ENCODE measurements around the gene IGFBP3. TPM values are rescaled to one million over a fixed set of nuclear protein-coding genes. Genes with fewer than 3 reads are reported as not detected.
A peak's percentile ranks its signal among the peaks of the same experiment; 100 is the strongest.

IGFBP3 gene
- total RNA-seq, 1 experiment from 2014 or later, result 315 TPM

DNA sequence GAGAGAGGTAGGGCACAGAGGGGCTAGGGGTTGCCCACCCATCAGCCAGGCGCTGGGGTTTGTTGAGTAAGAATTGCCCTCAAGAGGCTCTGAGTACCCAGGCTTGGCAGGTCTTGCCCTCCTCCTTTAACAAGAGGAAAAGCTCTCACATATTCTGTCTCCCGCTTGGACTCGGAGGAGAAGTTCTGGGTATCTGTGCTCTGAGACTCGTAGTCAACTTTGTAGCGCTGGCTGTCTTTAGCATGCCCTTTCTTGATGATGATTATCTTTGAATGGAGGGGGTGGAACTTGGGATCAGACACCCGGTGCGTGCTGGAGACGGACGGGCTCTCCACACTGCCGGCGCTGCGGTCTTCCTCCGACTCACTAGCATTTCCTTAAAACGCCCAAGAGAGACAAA lies 4.0 kb downstream of the IGFBP3 start:
- intact Hi-C loops (cut with micrococcal nuclease; ENCODE audit: unreplicated experiment), result loop anchor here (10.0 kb wide), 2 partner anchors 1048 to 1338 kb away; no protein-coding TSS in a partner anchor
- Mint-ChIP-seq H3K36me3 (ENCODE audit: insufficient read depth, unreplicated experiment) (peaks cover 92% of the 10 kb centered on the region), H3K27ac (ENCODE audit: unreplicated experiment) (peak overlapping the region; percentile 8), H3K4me1 (ENCODE audit: low read depth, unreplicated experiment) (peaks cover 20% of the 10 kb centered on the region), H3K27me3 (ENCODE audit: unreplicated experiment) (no peaks in the 10 kb centered on the region), H3K9me3 (ENCODE audit: low read depth, unreplicated experiment) (no peaks in the 10 kb centered on the region), H3K4me3 (ENCODE audit: low read depth, unreplicated experiment) (peak overlapping the region; percentile 99)
- BruUV-seq (replicated peaks), result no TSS peak
- TF ChIP-seq, protein P1, sequence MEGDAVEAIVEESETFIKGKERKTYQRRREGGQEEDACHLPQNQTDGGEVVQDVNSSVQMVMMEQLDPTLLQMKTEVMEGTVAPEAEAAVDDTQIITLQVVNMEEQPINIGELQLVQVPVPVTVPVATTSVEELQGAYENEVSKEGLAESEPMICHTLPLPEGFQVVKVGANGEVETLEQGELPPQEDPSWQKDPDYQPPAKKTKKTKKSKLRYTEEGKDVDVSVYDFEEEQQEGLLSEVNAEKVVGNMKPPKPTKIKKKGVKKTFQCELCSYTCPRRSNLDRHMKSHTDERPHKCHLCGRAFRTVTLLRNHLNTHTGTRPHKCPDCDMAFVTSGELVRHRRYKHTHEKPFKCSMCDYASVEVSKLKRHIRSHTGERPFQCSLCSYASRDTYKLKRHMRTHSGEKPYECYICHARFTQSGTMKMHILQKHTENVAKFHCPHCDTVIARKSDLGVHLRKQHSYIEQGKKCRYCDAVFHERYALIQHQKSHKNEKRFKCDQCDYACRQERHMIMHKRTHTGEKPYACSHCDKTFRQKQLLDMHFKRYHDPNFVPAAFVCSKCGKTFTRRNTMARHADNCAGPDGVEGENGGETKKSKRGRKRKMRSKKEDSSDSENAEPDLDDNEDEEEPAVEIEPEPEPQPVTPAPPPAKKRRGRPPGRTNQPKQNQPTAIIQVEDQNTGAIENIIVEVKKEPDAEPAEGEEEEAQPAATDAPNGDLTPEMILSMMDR (IDR thresholded peaks at IDR 0.05; ENCODE audit: unreplicated experiment), result no peak
- CTCF ChIA-PET, result interaction anchor here (0.6 to 1.9 kb wide), 3 partner anchors 26 to 1170 kb away, joined by 3 to 8 read pairs (median 5); no protein-coding TSS in a partner anchor
- no peak for DNase-seq

DNA sequence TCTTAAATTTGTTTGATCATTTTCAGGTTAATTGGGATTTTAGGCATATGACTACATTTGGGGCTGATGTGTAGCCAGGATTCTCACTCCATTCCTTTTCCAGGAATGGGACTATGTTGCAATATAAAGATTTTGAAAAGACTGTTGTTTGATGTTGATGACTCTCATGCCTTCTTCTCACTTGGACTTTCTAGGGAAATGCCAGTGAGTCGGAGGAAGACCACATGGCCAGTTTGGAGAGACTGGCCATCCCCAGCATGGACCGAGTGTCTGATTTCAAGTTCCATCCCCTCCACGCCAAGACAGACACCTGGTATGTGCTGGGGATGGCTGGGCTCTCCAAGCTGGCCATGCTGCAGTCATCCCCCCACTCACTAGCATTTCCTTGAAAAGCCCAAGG lies 5.5 kb downstream of the IGFBP3 start:
- CTCF ChIA-PET, result no interaction called here
- no peak for DNase-seq
- Mint-ChIP-seq H3K4me1 (ENCODE audit: low read depth, unreplicated experiment) (peaks cover 16% of the 10 kb centered on the region), H3K36me3 (ENCODE audit: insufficient read depth, unreplicated experiment) (peaks cover 85% of the 10 kb centered on the region), H3K4me3 (ENCODE audit: low read depth, unreplicated experiment) (no peak overlapping the region), H3K27me3 (ENCODE audit: unreplicated experiment) (no peaks in the 10 kb centered on the region), H3K9me3 (ENCODE audit: low read depth, unreplicated experiment) (no peaks in the 10 kb centered on the region), H3K27ac (ENCODE audit: unreplicated experiment) (no peak overlapping the region)
- intact Hi-C loops (cut with micrococcal nuclease; ENCODE audit: unreplicated experiment), result loop anchor here (10.0 kb wide), 2 partner anchors 1049 to 1339 kb away; no protein-coding TSS in a partner anchor
- TF ChIP-seq, protein P1 (IDR thresholded peaks at IDR 0.05; ENCODE audit: unreplicated experiment), result no peak
- BruUV-seq (replicated peaks), result no TSS peak

DNA sequence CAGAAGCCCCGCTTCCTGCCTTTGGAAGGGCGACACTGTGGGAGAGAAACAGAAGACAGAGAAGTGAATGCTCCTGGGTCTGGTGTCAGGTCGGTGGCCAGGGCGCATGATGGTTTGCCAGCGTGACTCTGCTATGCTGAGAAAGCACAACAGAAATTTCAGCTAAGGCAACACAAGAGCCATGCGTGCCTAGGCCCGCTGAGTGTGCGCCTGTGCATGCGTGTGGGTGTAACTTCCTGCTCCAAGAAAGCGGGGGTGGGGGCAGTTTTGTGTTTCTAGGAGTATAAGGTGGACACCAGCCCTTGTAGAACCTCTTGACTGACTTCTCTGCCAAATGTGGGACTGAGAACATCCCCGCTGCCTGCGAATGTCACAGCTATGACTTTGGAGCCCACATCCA lies 6.2 kb downstream of the IGFBP3 start:
- H3K27ac Mint-ChIP-seq (ENCODE audit: unreplicated experiment), result no peak overlapping the region
- TF ChIP-seq, protein P1 (IDR thresholded peaks at IDR 0.05; ENCODE audit: unreplicated experiment), result no peak
- DNase-seq, result no peak
- peaks cover 16% of the 10 kb centered on the region for H3K4me1 Mint-ChIP-seq (ENCODE audit: low read depth, unreplicated experiment)
- no peak overlapping the region for H3K4me3 Mint-ChIP-seq (ENCODE audit: low read depth, unreplicated experiment)
- H3K9me3 Mint-ChIP-seq (ENCODE audit: low read depth, unreplicated experiment), result no peaks in the 10 kb centered on the region
- H3K27me3 Mint-ChIP-seq (ENCODE audit: unreplicated experiment), result no peaks in the 10 kb centered on the region
- CTCF ChIA-PET, result no interaction called here
- H3K36me3 Mint-ChIP-seq (ENCODE audit: insufficient read depth, unreplicated experiment), result peaks cover 78% of the 10 kb centered on the region
- intact Hi-C loops (cut with micrococcal nuclease; ENCODE audit: unreplicated experiment), result loop anchor here (10.0 kb wide), 2 partner anchors 1050 to 1340 kb away; no protein-coding TSS in a partner anchor
- BruUV-seq (replicated peaks), result no TSS peak

DNA sequence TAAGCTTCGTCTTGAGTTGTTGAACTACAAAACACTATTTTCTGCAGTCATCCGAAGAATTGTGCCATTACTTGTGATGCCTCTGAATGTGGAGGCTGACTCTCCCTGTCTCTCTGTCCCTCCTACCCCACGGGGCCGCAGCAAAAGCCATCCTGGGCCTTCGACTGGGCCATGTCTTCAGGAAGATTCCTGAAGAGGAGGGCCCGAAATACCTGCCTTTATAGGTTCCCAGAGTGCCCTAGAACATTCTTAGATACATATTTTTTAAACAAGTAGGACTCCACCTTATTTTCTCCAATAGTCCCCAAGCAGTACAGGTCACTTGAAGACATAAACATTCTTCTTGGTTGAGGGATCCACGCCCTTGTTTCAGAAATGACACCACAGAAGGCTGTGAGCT lies 8.1 kb downstream of the IGFBP3 start:
- no peak overlapping the region for H3K4me3 Mint-ChIP-seq (ENCODE audit: low read depth, unreplicated experiment)
- BruUV-seq (replicated peaks), result no TSS peak
- no peaks in the 10 kb centered on the region for H3K27me3 Mint-ChIP-seq (ENCODE audit: unreplicated experiment)
- DNase-seq, result no peak
- TF ChIP-seq, protein P1 (IDR thresholded peaks at IDR 0.05; ENCODE audit: unreplicated experiment), result no peak
- H3K4me1 Mint-ChIP-seq (ENCODE audit: low read depth, unreplicated experiment), result peaks cover 9% of the 10 kb centered on the region
- intact Hi-C loops (cut with micrococcal nuclease; ENCODE audit: unreplicated experiment), result loop anchor here (10.0 kb wide), 2 partner anchors 1052 to 1342 kb away; no protein-coding TSS in a partner anchor
- peaks cover 64% of the 10 kb centered on the region for H3K36me3 Mint-ChIP-seq (ENCODE audit: insufficient read depth, unreplicated experiment)
- H3K9me3 Mint-ChIP-seq (ENCODE audit: low read depth, unreplicated experiment), result peaks cover 7% of the 10 kb centered on the region
- CTCF ChIA-PET, result interaction anchor here (0.7 kb wide), 1 partner anchor 9 kb away, joined by 3 read pairs; no protein-coding TSS in a partner anchor
- H3K27ac Mint-ChIP-seq (ENCODE audit: unreplicated experiment), result no peak overlapping the region
